Measurements from ENCODE around the gene TEKT2. TPM values are rescaled to one million over a fixed set of nuclear protein-coding genes. Genes with fewer than 3 reads are reported as not detected.
A peak's percentile ranks its signal among the peaks of the same experiment; 100 is the strongest.

The TEKT2 gene
- total RNA-seq, 1 donor from 2014 or later: not detected

DNA sequence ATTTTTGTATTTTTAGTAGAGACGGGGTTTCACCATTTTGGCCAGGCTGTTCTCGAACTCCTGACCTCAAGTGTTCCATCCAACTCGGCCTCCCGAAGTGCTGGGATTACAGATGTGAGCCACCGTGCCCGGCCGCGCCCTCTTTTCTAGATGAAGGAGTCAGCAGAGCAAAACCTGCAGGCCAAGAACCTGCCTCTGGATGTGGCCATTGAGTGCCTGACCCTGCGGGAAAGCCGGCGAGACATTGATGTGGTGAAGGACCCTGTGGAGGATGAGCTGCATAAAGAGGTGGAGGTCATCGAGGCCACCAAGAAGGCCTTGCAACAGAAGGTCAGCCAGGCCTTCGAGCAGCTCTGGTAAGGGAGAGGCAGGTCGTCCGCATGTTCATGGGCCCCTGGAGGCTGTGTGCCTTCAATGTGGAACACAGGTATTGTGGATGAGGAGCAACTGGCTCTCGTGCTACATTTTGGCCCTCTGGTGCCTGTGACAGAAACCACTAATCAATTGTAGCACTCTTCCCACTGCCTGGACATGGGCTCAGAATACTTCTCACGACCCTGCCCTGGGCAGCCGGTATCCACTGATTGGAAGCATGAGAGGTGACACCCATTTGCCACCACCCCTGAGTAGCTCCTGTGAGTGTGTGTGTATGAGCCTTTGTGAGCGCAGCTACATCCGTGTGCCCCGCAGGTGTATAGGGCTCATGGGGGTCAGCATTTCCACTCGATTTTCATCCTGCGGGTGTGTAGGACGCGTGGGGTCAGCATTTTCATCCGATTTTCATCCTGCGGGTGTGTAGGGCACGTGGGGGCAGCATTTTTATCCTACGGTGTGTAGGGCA, 2.0 kb downstream of the TEKT2 start:
- intact Hi-C loops (cut with DNase I): loop anchor here (10.0 kb wide), 2 partner anchors 201 to 231 kb away; partner anchors contain the start of gene AGO1
- ATAC-seq (no peak), DNase-seq (ENCODE audit: missing footprints) (no peak)

DNA sequence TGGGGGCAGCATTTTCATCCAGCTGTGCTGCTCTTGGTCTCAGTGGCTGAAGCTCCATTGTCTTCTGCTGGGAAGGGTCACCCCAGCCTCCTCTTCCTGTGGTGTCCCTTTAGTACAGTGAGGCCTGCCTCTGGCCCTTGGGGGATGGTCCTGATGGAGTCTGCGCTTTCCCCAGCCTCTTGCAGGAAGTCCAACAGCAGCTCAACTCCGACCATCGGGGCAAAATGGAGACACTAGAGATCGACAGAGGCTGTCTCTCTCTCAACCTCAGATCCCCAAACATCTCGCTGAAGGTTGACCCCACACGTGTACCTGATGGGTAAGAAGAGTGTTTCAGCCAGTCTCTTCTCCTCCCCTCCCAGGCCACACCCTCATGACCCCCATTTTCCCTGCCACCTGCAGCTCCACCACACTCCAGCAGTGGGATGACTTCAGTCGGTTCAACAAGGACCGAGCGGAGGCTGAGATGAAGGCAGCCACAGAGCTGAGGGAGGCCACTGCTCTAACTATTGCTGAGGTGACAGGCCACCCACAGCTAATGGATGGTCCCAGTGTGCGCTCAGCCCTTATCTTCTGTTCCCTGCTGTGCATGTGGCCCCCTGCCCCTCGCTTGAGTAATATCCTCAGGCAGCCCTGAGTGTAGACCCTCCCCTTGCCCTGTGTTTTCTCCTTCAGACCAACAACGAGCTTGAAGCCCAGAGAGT, 2.8 kb downstream of the TEKT2 start:
- DNase-seq (ENCODE audit: missing footprints) (no peak), ATAC-seq (no peak)
- intact Hi-C loops (cut with DNase I): loop anchor here (10.0 kb wide), 2 partner anchors 202 to 232 kb away; partner anchors contain the start of gene AGO1

DNA sequence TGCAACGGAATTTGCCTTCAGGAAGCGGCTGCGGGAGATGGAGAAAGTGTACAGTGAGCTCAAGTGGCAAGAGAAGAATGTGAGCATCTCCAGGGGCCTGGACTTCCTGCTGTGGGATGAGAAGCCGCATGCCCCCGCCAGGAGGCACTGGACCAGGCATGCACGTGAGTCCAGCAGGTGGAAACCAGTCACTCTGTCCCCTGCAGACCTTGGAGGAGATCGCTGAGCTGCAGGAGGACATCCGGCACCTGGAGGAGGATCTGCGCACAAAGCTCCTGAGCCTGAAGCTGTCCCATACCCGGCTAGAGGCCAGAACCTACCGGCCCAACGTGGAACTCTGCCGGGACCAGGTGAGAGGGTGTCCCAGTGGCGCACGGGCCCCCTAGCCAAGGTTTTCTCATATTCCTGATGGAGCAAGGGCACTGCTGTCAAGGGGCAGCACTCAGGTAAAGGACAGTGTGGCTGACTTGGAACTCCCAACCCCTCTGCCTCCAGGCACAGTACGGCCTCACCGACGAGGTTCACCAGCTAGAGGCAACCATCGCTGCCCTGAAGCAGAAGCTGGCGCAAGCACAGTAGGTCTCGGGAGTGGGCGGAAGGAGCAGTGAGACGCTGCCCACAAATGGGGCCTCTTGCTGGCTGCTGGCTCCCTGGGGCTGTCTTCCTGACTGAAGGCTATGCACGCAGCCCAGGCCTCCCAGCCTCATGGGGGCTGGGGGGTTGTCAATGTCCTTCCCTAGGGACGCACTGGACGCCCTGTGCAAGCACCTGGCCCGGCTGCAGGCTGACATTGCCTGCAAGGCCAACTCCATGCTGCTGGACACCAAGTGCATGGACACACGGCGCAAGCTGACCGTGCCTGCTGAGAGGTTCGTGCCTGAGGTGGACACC, 3.6 kb downstream of the TEKT2 start:
- intact Hi-C loops (cut with DNase I): loop anchor here (10.0 kb wide), 2 partner anchors 203 to 233 kb away; partner anchors contain the start of gene AGO1
- no peak for DNase-seq (ENCODE audit: missing footprints)
- ATAC-seq: no peak

DNA sequence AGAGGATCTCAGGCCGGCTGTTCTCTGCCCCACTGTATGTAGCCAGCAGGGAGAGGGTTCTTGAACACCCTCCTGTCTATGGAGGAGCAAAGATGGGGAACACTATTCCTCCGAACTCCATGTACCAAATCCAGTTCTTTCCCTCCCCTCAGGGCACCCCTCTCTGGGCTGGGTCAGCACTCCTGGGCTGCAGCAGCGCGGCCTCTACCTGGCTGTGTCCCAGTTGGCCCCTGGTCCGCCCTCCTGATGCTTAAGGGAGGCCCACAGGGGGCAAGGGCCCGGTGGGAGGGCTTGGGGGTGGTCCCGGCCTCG, 4.3 kb downstream of the TEKT2 start:
- ATAC-seq (peak; percentile 6), DNase-seq (ENCODE audit: missing footprints) (no peak)
- intact Hi-C loops (cut with DNase I): loop anchor here (10.0 kb wide), 2 partner anchors 203 to 233 kb away; partner anchors contain the start of gene AGO1

DNA sequence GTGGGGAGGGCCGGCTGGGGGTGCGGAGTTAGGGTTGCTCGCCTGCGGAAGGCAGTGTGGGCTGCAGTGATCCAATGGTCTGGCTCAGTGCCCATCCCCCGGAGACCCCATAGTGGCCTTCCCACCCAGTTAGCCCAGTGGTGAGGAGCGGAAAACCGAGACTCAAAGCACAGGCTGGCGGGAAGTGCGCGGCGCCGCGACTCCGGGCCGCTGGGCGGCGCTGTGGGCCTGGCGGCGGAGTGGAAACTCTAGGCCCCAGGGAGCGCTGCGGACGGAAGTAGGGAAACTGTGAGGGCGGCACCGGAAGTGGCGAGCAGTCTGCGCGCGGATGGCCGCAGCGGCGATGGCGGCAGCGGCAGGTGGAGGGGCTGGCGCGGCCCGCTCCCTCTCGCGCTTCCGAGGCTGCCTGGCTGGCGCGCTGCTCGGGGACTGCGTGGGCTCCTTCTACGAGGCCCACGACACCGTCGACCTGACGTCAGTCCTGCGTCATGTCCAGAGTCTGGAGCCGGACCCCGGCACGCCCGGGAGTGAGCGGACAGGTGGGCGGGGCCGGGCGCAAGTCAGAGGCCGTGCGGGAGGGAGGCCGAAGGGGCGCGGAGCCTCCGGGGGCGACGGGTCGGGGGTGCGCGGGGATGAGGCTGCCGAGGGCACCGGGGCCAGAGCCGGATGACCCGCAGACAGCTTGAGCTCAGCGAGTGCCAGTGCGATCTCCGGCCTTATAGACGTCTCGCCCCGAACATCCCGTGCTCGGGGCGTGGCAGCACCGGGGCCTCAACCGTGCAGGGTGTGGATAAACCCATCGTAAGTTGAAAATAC, 4.9 kb downstream of the TEKT2 start, which contains the start of gene ADPRS:
TSS of gene ADPRS (plus strand) at position 316 of the 816 bp plus-strand sequence. CDS start at position 329, 13 bp downstream.
- DNase-seq (ENCODE audit: missing footprints): peak; percentile 94
- intact Hi-C loops (cut with DNase I): loop anchor here (10.0 kb wide), 2 partner anchors 204 to 234 kb away; partner anchors contain the start of gene AGO1

DNA sequence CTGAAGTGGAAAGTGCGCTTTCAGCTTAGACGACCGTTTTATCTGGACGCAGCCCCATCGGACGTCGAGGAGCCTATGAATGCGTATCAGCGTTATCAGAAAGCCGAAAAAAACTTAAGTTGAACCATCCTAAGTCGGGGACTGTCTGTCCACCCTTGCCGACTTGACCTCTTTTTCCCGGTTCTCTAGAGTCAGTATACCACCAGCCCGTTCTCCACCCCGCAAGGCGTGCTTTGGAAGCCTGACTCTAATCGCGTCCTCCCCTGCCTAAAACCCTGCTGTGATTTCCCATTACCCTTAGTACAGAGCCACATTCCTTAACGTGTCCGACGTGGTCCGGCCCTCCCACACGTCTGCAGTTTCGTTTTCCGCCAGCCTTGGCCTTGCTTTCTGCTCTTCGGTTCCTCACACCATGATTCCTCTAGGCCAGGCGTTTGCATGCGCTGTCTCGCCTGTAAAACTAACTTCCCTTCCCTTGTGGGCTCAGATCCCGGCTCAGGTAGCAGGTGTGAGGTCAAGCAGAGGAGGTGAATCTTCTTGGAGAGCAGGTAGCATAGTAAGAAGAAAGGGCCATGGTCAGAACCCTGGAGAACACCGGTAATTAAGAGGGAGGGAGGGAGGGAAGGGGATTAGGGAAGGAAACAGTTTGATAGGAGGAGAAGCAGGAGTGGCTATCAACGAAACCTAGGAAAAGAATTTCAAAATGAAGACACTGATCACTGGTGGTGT, 5.7 kb downstream of the TEKT2 start:
- no peak for DNase-seq (ENCODE audit: missing footprints)
- no peak for ATAC-seq
- intact Hi-C loops (cut with DNase I): loop anchor here (10.0 kb wide), 2 partner anchors 205 to 235 kb away; partner anchors contain the start of gene AGO1

More for the DNA sequence above, 4.9 kb downstream of the TEKT2 start, which contains the start of gene ADPRS:
- ATAC-seq: peak; percentile 94

DNA sequence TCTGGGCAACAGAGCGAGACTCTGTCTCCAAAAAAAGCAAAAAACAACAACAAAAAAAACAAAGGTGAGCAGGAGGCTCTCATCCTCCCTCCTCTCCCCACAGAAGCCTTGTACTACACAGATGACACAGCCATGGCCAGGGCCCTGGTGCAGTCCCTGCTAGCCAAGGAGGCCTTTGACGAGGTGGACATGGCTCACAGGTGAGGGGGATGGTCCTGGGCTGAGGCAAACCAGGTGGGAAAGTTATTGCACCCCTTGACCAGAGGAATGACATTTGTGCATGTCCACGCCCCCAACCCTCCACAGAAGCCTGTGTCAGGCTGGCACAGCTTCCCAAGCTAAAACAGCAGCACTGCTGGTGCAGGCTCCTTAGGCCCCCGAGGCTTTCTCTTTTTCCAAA, 7.2 kb downstream of the TEKT2 start:
- intact Hi-C loops (cut with DNase I): no loop called here
- ATAC-seq (no peak), DNase-seq (ENCODE audit: missing footprints) (no peak)

DNA sequence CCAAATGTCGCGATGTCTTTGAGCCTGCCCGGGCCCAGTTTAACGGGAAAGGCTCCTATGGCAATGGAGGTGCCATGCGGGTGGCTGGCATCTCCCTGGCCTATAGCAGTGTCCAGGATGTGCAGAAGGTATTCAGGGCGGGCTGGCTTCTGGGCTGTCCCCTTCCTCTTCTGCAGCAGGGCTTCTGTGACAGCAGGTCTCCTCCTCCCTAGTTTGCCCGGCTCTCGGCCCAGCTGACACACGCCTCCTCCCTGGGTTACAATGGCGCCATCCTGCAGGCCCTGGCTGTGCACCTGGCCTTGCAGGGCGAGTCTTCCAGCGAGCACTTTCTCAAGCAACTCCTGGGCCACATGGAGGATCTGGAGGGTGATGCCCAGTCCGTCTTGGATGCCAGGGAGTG, 7.8 kb downstream of the TEKT2 start:
- intact Hi-C loops (cut with DNase I): no loop called here
- ATAC-seq: no peak
- DNase-seq (ENCODE audit: missing footprints): no peak

DNA sequence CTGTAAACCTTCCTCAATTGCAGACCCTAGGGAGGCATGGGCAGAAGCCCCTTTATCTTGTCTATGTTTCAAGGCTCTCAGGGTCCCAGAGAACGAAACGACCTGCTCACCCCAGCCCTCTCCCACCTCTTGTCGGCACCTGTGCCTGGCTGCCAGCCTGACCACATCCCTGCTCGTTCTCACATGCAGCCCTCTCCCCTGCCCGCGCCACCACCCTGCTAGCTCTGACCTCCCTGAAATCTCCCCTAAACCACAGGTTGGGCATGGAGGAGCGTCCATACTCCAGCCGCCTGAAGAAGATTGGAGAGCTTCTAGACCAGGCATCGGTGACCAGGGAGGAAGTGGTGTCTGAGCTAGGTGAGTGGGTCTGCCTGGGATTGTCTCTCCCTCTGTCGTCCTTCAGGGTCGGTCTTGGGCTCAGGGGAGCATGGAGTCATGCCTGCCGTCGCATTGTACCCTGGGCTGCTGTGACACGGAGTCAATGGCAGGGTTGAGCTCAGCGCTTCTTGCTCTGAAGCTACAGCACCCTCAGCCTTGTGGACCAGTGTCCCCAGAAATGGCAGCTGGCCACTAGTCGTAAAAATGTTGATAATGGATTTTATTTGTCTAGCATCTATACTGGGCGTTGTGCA, 8.4 kb downstream of the TEKT2 start:
- DNase-seq (ENCODE audit: missing footprints): no peak
- ATAC-seq: no peak
- intact Hi-C loops (cut with DNase I): no loop called here

DNA sequence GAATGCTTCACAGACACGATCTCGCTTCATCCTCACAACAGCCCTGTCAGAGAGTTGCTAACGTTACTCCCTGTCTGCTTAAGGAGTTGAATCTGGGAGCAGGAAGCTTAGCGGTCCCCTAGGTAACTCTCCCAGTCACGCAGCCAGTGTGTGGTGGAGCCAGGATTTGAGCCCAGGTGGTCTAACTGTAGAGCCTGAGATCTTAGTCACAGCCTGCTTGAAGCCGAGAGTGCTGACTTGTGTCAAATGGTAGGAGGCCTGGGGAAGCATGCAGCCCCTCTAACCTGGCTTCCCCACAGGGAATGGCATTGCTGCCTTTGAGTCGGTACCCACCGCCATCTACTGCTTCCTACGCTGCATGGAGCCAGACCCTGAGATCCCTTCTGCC, 8.9 kb downstream of the TEKT2 start:
- intact Hi-C loops (cut with DNase I): no loop called here
- ATAC-seq: no peak
- DNase-seq (ENCODE audit: missing footprints): no peak

DNA sequence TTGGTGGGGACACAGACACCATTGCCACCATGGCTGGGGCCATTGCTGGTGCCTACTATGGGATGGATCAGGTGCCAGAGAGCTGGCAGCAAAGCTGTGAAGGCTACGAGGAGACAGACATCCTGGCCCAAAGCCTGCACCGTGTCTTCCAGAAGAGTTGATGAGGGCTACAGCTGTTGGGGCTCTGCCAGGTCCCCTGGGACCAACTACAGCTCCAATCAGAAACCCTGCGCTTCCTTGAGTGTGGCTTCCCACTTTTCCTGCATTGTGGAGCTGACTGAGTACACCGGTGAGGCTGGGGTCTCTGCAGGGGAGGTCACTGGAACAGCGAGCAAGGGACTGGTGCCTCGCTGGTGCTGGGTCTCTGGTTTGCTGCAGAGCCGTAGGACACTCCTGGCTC, 9.3 kb downstream of the TEKT2 start:
- intact Hi-C loops (cut with DNase I): no loop called here
- no peak for ATAC-seq
- no peak for DNase-seq (ENCODE audit: missing footprints)

DNA sequence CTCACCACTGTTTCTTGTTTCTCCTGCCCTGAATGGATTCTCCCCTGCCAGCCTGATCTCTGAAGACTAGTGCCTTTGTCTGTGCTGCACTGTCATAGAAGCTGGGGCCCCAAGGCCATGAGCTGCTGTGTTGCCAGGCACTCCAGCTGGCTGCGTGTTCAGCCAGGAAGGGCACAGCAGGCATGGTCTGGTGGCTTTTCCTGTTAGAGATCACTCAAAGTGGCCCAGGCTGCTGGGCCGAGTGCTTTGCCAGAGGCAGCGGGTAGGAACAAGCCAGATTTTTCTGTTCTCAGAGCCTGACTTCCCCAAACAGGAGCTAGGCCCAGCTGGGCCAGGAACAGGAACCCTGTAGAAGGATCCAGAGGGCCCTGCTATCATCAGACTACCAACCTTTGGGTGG, 10.0 kb downstream of the TEKT2 start:
- ATAC-seq: peak; percentile 44
- intact Hi-C loops (cut with DNase I): no loop called here
- DNase-seq (ENCODE audit: missing footprints): no peak

DNA sequence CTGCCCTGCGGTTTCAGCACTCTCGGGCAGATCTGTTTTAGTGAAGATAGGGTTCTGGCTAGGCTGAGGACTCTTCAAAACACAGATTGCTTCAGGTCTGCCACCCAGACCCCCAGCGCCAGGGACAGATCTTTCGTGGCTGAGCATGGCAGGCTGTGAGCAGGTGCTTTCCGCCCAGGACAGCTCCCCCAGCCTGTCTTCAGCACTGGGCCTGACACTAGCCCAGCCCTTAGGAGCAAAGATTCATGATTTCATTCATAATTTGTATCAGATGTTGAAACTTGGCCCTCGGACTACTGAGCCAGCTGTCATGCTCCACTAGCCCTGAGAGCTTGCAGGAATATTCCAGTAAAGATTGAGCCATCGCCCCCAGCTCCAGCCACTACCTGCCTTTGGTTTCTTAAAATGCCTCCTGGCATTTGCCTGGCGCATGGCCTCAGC, 10.7 kb downstream of the TEKT2 start:
- DNase-seq (ENCODE audit: missing footprints): no peak
- intact Hi-C loops (cut with DNase I): no loop called here
- ATAC-seq: no peak

DNA sequence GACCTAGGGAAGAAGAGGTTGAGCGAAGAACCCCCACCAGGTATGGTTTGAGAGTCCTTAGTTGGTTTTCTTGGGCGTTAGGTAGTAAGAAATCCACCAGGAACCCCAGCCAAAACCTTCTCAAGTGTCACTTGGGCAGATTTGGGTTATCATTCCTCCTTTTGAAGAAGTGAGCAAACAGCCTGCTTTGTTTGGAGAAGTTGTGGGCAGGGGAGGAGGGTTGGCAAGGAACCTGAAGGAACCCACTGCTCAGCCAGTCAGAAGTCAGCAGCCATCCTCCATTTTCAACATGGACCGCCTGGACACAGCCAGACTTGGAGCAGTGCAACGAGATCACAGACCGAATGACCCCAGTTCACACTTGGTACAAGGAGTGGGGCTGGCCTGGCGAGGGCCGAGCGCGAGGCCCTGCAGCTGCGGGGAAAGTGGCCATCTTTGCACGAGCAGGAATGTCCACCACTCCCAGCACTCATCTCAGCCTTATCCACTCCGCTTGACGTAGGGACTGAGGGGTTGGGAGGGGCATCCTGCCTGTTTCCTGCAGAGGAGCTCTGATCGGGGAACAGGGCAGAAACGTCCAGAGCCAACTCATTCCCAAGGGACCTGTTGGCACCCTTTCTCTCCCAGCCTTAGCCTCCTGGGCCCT, 12.0 kb downstream of the TEKT2 start:
- ATAC-seq (no peak), DNase-seq (ENCODE audit: missing footprints) (no peak)
- intact Hi-C loops (cut with DNase I): no loop called here

DNA sequence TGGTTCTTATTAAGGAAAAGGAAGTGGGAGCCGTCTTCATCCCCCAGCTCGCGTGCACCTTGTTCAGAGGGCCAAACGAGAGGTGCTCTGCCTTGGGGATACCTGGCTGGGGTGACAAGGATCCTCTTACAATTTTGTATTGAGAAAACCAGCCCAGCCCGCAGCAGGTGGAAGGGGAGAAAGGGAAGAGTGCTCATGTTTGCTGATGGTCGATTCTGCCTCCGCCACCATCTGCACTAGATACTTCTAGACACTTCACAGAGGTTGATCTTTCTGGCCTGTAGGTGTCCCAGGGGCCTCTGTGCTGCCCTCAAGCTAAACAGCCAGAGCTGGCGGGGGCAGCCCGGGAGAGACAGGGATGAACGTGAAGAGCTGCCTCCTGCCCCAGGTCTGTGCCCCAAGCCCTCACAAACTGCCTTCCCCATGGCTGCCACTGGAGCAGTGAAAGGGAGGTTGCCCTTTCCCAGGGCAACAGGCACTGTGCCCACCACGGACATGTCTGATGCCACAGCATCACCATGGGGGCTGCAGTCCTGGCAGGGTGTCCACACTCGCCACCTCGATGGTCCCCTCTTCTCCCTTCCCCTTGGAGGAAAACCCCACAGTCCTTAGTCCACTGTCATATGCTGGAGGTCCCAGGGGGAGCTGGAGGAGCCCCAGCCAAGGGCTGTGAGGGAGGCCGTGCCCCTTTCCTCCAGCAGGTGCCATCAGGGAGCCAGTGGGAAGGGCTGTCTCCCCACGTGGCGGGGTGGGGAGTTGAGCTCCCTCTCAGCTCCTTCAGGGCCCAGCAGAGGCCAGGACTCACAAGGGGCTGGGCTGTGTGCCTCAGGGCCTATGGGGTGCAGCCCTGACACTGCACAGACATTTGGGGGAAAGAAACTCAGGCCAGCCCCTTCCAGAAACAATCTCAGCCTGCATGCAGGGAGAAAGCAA, 12.9 kb downstream of the TEKT2 start:
- DNase-seq (ENCODE audit: missing footprints): no peak
- ATAC-seq: no peak
- intact Hi-C loops (cut with DNase I): no loop called here

All from Right ventricle myocardium inferior (tissue), 1 donor.